CD4-positive, alpha-beta T cell treated with Interleukin-4 for 4 hours (primary cell): ENCODE measurements around the gene REL.
"Not testable (repeated sequence)": the region's sequence is repeated elsewhere in the genome, so short reads cannot be mapped to it uniquely, and the experiment has no call there.

Source experiments
- DNase-seq: peaks from one replicate; pipeline ENCODE4 v3.0.0-alpha.2; 2020

Gene REL

DNA sequence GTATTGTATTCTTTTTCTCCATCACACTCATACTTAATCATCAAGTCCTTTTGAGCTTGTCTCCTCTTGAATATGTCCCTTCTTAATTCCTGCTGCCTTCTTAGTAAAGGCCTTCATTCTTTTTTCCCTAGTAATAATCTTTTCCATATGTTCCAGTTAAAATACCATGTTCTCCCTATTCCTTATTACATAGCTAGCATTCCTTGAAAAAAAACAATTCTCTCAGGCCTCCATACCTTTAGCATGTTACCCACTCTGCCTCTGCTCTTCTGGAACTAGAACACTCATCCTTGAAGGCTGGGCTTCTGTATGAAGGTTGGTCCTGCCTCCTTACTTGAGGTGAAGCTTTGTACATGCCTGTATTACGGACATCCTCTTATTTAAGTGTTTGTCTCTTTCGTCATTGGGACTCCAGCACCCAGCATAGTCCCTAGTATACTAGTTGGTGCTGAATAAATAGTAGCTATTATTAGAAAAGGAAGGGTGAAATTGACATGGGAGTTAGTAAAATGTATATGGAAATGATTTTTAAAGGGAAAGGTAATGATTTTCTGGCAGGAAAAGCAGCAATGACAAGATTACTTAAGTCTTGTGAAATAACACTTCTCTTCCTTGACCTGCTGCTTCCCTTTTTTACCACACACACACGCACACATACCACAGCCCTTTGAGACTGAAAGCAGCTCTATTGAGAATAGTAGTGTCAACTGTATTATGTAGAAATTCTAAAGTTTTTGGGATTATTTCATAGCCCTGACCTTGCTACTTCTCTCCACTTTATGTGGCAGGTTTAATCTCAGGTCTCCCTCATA is 45.6 kb downstream of the REL start:
- DNase-seq, result peak; percentile 10

DNA sequence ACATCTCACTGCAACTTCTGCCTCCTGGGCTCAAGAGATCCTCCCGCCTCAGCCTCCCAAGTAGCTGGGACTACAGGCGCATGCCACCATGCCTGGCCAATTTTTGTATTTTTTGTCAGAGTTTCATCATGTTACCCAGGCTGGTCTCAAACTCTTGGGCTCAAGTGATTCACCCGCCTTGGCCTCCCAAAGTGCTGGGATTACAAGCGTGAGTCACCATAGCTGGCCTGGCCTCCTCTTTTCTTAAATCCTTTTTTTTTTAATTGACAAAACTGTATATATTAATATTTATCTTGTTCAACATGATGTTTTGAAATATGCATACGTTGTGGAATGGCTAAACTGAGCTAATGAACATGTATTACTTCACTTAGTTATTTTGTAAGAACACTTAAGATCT is 50.7 kb downstream of the REL start:
- DNase-seq, result not testable (repeated sequence)

DNA sequence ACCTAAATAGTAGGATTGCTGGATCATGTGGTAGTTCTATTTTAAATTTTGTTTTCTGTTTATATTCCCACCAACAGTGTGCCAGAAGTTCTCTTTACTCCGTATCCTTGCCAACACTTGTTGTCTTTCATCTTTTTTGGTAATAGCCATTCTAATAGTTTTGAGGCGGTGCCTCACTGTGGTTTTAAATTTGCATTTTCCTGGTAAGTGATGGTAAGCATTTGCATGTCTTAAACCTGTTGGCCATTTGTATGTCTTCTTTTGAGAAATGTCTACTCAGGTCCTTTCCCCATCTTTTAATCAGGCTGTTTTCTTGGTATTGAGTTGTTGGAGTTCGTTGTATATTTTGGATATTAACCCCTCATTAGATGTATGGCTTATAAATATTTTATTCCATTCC is 51.6 kb downstream of the REL start:
- DNase-seq, result no peak

DNA sequence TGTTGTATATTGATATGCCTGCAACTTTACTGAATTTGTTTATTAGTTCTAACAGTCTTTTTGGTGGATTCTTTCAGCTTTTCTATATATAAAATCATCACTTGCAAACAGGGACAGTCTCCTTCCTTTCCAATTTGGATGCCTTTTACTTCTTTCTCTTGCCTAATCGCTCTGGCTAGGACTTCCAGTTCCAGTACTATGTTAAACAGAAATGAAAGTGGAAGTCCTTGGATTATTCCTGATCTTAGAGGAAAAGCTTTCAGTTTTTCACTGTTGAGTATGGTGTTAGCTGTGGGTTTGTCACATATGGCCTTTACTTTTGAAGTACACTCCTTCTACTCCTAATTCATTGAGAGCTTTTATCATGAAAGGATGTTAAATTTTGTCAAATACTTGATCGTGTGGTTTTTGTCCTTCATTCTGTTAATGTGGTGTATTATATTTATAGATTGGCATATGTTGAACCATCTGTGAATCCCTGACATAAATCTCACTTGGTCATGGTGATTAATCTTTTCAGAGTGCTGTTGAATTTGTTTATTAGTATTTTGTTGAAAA is 52.9 kb downstream of the REL start:
- DNase-seq, result no peak

DNA sequence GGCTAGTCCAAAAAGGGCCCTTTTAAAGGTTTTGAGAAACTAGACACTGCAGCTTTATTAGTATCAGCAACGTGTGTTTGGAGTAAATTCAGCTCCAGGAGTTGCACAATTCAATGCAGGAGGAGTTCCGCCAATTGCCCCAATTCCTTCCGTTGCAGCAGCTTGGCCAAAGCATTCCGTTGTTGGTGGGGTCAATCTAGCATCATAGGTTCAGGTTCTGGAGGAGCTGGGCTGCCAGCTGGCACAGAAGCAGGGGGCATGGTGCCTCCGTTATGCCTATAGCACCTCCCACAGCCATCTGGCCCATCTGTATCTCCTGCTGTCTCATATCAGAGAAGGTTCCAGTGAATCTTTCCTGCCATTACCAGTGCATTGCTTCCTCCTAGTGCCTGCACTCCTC is 55.4 kb downstream of the REL start:
- no peak for DNase-seq

DNA sequence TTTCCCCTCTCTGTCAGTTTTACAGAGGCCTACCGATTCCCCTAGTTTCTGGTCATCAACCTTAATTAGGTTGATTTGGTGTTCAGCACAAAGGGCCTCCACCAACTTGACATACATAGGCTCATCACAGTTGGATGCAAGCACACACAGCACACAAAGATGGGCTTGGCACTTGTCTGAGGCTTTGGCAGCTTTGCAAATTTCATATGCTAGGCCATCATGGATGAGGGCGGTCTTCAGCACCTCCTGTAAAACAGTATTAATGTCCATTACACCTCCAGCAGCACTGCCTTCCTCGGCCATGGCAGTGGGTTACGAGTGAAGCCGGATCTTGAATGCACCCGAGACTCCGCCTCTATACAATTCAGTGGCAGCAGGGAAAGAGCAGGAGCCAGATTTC is 56.9 kb downstream of the REL start:
- no peak for DNase-seq

DNA sequence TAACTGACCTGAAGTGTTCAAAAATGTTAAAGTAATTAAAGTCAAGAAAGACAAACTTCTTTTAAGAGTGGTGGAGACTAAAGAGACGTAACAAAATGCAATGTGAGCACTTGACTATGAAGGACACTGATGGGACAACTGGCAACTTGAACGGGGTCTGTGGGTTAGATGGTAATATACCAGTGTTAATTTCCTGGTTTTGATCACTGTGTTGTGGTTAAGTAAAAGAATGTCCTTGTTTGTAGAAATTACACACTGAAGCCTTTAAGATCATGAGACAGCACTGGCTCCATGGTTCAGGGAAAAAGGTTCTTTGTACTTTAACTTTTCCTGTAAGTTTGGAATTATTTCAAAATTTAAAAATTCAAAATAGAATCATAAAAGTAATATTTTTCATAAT is 58.2 kb downstream of the REL start:
- no peak for DNase-seq

DNA sequence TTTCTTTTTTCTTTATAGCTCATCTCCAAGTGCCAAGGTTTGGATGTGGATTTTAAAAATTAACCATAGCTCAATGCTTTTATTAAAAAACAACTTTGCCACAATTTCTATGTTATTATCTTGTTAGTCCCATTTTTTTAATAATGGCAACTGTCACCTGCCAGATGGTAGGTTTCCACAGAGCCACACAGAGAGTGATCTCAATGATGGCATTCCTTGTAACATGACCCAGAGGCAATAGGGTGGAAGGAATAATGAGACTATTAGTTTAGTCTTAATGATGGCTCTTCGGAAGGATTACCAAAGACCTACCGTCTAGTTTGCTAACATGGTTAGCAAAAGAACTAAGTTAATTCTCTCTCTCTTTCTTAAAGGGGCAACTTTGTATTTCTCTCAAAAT is 64.0 kb downstream of the REL start:
- no peak for DNase-seq

DNA sequence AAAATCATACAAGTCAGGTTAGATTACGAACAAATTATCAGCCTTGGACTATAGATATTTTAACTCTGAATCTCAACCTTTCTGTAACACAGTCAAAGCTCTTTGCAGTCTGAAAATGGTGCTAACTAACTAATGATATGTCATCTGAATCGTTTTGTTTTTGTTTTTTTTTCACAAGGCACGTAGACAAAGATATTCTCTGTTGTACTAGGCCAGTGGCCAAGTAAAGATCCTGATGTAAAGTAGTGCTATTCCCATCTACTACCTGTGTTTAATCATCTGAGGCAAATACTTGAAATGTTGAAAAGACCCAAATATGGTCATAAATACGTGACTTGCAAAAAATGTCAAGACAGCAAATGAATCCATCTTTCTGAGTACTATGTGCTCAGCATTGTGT is 65.7 kb downstream of the REL start:
- no peak for DNase-seq

DNA sequence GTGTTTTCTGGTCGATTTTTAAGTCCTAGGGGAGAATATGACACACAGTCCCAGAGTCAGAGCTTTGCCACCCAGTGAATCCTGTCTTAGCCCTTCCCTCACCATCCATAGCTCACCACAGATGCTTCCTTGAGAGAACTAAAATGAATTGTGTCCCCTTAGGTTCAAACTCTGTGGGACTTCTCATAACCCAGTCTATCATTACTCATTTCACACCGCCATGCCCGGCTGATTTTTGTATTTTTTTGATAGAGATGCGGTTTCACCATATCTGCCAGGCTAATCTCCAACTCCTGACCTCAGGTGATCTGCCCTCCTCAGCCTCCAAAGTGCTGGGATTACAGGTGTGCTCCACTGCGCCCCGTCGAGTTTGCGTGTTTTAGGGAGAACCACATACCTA is 66.8 kb downstream of the REL start:
- no peak for DNase-seq

DNA sequence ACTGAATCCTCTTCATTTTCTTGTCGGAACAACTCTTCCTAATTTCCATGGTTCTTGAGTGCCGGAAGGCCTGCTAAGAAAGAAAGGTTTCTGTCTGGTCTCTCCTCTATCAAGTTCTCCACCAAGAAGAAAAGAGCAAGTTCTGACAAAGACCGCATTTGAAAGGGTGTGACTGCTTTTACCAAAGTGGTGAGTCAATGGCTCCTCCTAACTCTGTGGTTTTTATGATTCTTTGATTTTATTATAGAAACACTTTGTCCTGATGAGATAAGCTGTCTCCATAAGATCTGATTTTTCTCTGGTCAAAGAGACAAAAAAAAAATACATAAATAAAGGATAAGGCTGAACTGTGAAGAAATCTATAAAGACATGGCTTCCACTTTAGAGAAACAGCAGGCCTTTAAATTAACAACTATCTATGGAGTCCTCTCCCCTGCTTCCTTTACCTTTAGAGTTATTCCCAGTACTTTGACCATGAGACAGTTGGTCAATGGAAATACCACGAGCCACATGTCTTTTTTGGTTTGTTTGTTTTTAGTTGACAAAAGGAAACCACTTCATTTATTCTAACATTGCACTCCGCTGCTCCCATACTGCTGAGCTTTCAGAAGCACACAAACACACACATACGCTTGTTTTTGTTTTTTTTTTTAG is 67.7 kb downstream of the REL start:
- peak; percentile 56 for DNase-seq

DNA sequence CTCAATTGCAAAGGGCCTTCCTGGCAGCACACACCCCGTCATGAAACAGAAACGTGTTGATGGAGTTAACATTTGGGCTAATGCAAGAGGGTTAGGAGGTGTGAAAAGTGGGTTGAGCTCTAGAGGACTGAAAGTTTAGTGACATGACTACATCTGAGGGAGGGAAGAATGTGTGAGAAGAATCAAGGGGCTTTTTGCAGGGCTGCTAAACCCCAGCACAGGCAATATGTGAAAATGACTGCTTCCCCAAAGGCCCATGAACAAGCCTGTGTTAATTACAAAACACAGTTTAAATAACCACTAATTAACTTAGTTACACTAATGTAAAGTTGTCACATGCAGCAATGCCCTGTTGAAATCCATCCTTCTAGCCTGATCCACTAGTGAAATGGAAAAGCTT is 72.8 kb downstream of the REL start:
- peak; percentile 59 for DNase-seq

DNA sequence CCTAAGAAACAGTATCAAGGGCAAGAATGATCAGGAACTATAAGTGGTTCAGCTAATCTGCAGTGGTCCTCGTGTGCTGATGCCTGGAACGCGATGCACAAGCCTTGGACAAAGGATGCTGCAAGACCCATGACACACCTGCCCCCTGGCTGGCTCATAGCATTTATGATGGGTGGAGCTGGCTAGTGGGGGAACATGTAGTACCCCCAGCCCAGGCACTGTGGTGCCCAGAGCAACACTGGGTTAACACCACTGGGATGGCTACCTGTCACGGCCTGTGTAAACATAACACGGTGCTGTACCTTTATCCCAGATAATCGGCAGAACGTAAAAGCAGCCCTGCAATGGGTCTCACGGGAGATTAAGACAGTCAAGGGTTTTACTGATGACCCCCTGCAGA is 75.8 kb downstream of the REL start:
- no peak for DNase-seq

DNA sequence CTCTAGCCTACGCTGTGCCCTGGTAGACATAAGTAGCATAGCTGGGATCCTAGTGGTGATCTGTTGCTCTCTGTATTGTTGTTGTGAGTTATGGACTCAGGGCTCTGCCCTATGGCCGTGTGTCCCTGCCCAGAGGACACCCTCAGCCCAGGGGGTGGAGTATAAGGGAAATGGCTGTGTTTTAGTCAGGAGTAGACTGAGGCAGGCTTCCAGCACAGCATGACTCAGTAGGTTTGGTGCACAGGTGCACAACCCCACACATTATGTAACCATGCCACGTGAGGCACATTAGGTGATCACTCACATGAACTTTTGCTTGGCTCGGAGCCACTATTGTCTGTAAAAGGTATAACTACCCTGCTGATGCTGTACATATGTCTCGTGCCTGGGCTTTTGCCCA is 76.3 kb downstream of the REL start:
- DNase-seq, result no peak

DNA sequence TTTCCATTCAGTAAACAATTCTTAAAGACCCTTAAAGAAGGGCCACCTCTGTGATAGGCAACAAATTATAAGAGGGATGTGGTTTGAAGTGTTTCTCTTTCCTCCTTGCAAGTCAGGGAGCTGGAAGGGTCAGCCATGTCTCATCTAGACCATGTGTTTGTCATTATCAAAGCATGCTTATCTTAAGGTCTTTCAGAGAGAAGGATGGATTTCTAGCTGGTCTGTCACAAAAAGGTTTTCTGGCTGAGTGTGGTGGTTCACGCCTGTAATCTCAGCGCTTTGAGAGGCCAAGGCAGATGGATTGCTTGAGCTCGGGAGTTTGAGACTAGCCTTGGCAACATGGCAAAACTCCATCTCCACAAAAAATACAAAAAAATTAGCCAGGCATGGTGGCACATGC is 77.0 kb downstream of the REL start:
- no peak for DNase-seq

DNA sequence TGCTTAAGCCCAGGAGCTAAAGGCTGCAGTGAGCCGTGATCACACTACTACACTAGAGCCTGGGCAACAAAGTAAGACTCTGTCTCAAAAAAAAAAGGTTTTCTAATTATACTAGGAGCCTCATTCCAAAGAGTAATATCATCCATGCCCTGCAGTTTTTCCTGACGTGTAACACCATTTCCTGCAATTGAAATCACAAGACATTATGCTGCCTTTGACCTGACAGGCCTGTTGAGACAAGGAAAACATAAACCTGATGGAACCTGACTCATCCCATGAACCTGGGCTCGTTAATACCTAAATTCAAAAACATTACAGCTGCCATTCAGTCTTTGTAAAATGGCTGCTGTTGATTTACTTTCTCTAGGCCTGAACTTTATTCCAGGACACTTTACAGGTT is 77.4 kb downstream of the REL start:
- no peak for DNase-seq

DNA sequence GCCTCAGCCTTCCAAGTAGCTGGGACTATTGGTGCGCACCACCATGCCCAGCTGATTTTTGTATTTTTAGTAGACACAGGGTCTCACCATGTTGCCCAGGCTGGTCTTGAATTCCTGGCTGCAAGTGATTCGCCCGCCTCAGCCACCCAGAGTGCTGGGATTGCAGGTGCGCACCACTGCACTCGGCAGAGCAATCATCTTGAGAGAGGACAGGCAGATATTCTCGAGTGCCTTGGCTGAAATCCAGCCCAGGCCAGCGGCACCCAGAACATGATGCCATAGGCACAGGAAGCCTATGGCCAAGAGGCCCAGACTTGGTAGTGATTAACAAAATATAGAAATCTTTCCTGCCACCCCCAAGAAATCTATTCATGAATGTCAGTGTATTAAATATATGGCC is 78.1 kb downstream of the REL start:
- no peak for DNase-seq

DNA sequence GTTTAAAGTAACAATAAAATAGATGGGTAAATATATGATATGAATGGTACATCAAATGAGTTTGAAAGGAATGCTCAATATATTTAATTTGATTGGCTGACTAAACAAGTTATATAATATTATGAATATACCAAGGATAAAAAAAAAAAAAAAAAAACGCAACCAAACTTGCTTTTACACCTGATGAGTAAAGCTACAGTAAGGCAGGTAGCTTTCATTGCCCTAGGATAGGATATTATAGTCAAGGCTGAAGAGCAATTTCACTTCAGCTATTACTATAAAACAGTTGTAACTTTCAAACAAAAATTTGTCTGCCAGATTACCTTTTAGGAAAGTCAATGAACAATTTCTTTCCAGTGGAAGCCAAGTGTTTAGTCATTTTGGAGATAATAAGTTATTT is 79.3 kb downstream of the REL start:
- no peak for DNase-seq

DNA sequence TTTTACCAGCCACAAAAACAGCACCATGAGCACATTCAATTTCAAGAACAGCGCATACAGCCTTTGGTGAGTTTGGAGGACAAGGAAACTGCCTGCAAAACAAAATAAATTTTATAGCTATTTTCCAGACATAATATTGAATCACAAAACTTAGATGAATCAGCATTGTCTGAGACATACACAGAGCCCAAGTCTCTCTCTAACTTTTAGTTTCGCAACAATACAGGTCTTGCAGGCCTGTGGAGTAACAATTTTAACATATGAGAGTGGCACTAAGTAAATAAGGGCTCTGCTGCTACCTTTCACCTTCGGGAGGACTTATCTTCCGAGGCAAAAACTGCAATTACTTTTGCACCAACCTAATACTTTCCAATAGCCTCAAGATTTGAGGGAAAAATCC is 80.1 kb downstream of the REL start:
- no peak for DNase-seq

DNA sequence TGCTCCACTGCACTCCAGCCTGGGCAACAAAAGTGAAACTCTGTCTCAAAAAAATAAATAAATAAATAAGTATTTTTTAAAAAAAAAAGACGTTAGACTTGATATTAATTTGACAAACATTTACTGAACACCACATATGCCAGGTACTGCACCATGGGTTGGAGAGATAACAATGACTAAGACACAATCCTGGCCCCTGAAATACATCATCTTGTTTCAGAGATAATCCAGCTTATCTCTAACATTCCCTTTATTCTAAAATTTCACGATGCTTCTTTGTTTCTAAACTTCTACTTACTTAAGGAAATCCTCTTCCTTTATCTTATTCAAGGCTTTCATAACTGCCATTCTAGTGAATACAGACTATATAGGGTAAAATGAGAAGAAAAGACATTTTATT is 81.2 kb downstream of the REL start:
- no peak for DNase-seq

DNA sequence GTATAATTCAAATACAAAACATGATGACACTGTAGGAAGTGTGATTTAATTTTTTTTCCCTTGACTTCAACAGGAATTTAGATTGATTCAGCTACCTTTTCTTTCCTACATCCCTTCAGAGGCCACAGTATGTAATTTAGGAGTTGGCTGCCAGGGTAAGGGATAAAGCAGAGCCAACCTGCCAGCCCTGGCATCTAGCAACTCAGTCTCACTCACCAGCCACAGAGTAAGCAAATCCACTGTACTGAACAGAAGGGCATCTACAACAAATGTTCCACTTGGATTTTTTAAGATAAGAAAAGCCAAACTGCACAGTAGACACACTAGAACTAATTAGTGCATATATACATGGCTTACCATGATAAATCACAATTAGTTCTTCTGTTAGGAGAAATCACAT is 81.8 kb downstream of the REL start:
- no peak for DNase-seq

DNA sequence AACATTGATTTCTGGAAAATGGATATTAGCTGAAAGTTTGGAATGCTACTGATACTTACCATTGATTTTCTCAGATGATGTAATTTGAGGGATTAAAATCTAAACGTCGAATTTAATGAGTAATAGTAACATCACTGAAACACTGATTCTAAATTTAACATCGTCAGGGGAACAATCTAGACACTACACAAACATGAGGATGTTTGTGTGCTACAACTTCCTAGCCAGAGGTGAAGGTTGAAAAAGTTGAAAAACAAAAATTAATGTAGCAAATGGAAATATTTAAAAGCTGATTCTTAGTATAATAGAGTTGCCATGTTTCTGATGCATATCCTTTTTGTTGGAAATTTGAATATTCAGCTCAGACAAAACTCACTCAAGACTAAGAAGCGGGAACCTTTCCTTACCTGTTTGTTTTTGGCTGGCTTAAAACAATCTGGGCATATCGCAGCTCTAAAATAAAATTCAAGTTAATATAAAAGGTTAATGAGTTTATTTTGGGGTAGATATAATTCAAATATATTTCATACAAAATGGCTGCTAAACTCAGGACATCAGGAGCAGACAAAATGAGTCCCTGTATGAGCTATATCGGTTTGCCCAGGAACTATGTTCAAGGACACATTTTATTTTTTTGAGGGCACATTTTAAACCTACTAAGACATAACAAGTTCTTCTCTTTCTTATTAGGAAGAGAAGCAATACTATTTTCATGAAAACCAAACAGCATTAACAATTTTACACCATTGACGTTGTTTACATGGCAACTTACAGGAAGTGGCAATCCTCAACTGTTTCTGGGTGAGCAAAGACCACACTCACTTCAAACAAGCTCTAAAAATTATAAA is 83.5 kb downstream of the REL start:
- peak; percentile 60 for DNase-seq

DNA sequence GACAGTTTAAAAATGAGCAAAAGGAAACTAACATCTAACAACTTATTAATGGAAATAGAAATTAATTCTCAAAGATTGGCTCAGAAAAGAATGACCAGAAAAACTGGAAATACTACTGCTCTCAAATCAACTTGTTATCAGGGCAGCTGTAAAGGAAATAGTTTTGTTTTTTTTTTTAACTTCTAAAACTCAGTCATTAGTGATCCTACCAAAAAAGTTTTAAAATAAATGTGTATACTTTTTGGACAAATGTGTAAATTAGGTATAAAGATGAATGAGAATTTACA is 84.1 kb downstream of the REL start:
- DNase-seq, result no peak
